Panc1 (cell line): ENCODE results near the gene TNFAIP3. TPM values are rescaled to one million over a fixed set of nuclear protein-coding genes. Genes with fewer than 3 reads are reported as not detected.

ENCODE experiments used
- ATAC-seq: fragments of 200-7000 bp; cut with Tn5 transposase; 2 replicates; pipeline ENCODE4 v1.9.1; 2020; ENCODE audit warnings: mild to moderate bottlenecking, moderate library complexity
- BruUV-seq: library from RNA; stranded (reverse); fragments of 400-500 nt; replicated peaks from 2 replicates; lab custom pipeline; 2021; lab: Mats Ljungman, UMichigan
- CTCF ChIA-PET: fragments of 300-600 bp; sonication (Branson Sonifier 250); formaldehyde crosslinking; loops from one replicate; lab custom pipeline; 2022; ENCODE audit warnings: antibody characterized with exemption; lab: Charles Lee
- POLR2A ChIA-PET: fragments of 300-600 bp; sonication (Branson Sonifier 250); formaldehyde crosslinking; loops from one replicate; lab custom pipeline; 2022; ENCODE audit warnings: antibody characterized with exemption; lab: Charles Lee
- DNase-seq: peaks from one replicate; pipeline ENCODE4 v3.0.0-alpha.2; 2010; ENCODE audit warnings: low read depth, low spot score
- H3K27ac ChIP-seq: 2 replicates; pipeline ENCODE4 v1.5.1; 2011; ENCODE audit warnings: mild to moderate bottlenecking, low read length, inconsistent platforms
- H3K27me3 ChIP-seq: fragments of 200-500 bp; sonication (Bioruptor generic); 2 replicates; pipeline ENCODE4 v1.6.0; 2014; ENCODE audit warnings: low read length, inconsistent platforms; ENCODE audit not compliant: control insufficient read depth, insufficient read depth
- H3K36me3 ChIP-seq: fragments of 200-500 bp; sonication (Bioruptor generic); 2 replicates; pipeline ENCODE4 v1.5.1; 2014; ENCODE audit warnings: inconsistent platforms, mild to moderate bottlenecking, low read length, moderate library complexity; ENCODE audit not compliant: control insufficient read depth, insufficient read depth
- H3K4me1 ChIP-seq: 2 replicates; pipeline ENCODE4 v1.5.1; 2011; ENCODE audit warnings: inconsistent platforms, mild to moderate bottlenecking, low read length, moderate library complexity; ENCODE audit not compliant: control insufficient read depth, insufficient read depth
- H3K4me3 ChIP-seq, 2 experiments: 2 replicates each; pipeline ENCODE4 v1.5.1; 2011 to 2012; ENCODE audit warnings: low read depth in 2 of 2, low read length in 2 of 2, mild to moderate bottlenecking in 2 of 2, inconsistent platforms in 1 of 2, moderate library complexity in 1 of 2
- H3K9me3 ChIP-seq: fragments of 200-500 bp; sonication (Bioruptor generic); 2 replicates; pipeline ENCODE4 v1.5.1; 2014; ENCODE audit warnings: low read depth, mild to moderate bottlenecking, inconsistent platforms, low read length, moderate library complexity; ENCODE audit not compliant: control insufficient read depth, insufficient read depth
- POLR2AphosphoS5 ChIP-seq: IDR thresholded peaks from 2 replicates; pipeline ENCODE4 v1.6.1; 2012; ENCODE audit warnings: mild to moderate bottlenecking, low read depth, low read length, moderate library complexity
- SIN3A ChIP-seq: IDR thresholded peaks from 2 replicates; pipeline ENCODE4 v1.6.1; 2012; ENCODE audit warnings: low read depth, mild to moderate bottlenecking, low read length, moderate library complexity, borderline replicate concordance; ENCODE audit not compliant: insufficient read depth
- TCF7L2 ChIP-seq: IDR thresholded peaks from 2 replicates; pipeline ENCODE4 v1.6.1; 2011; ENCODE audit warnings: mild to moderate bottlenecking, low read depth, low read length, inconsistent platforms
- in situ Hi-C: cut with HindIII; loops from 2 replicates; pipeline ENCODE4 v1.10.0; 2016; ENCODE audit warnings: low sequenced_read_pairs, low pct_unique_long_range_greater_than_20kb
- intact Hi-C: fragments of 100-400 bp; cut with micrococcal nuclease; formaldehyde crosslinking; loops from one replicate; pipeline ENCODE4 v1.10.0; 2022; ENCODE audit not compliant: unreplicated experiment
- total RNA-seq: library from RNA; stranded (reverse); gene quantifications from one replicate; pipeline ENCODE4 v1.2.1, GENCODE V29; 2021; ENCODE audit not compliant: unreplicated experiment
- TF ChIP-seq, protein P1 (sequence below): fragments of 450-650 bp; IDR thresholded peaks from 2 replicates; pipeline ENCODE4 v1.5.1; 2017; ENCODE audit warnings: mild to moderate bottlenecking
- TF ChIP-seq, protein P2 (sequence below), 2 experiments: IDR thresholded peaks; 2 replicates each; pipeline ENCODE4 v1.6.1; 2011 to 2012; ENCODE audit warnings: low read depth in 2 of 2, control low read depth in 1 of 2, low read length in 1 of 2, mild to moderate bottlenecking in 1 of 2, moderate library complexity in 1 of 2; ENCODE audit not compliant: insufficient read depth in 1 of 2

Gene TNFAIP3
- total RNA-seq, 1 experiment from 2014 or later: 15.0 TPM

DNA sequence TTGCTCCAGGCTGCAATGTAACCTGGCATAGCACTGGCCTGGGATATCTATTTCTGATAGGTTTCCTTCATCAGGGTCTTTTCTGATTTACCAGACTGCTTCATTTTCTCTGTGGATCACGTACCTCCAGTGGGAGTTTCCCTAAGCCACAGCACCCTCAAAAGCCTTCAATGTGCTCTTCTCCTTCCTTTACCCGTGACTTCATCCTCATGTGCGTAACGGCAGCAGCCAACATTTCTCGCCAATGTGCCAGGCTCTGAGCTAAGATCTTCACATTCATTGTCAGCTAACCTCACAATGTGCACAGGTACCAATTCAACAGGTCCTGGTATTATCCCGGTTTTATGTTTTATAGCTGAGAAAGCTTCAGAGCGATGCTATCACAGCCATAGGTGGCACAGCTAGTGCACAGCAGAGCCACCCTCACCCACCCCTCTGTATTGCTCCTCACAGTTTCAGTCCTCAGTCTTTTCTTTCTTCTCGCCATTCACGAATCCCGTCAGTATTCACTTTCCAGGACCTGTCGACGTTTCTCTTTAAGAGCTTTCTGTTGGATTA lies 58.2 kb downstream of the TNFAIP3 start:
- ATAC-seq: no peak
- no peak for DNase-seq
- Histone ChIP-seq H3K27ac (no peak overlapping the region), H3K36me3 (no peaks in the 10 kb centered on the region; the same call in 1 of the 2 replicates), H3K4me3 (no peak overlapping the region), H3K27me3 (no peaks in the 10 kb centered on the region), H3K4me1 (no peaks in the 10 kb centered on the region), H3K9me3 (no peaks in the 10 kb centered on the region)
- ChIA-PET CTCF (no interaction called here), POLR2A (interaction anchor here (0.7 kb wide), 1 partner anchor 31 kb away, joined by 4 read pairs; no protein-coding TSS in a partner anchor)
- in situ Hi-C loops (no loop called here), intact Hi-C loops (no loop called here)
- no peak for TF ChIP-seq SIN3A
- no peak for TF ChIP-seq POLR2AphosphoS5
- TF ChIP-seq, protein P1, sequence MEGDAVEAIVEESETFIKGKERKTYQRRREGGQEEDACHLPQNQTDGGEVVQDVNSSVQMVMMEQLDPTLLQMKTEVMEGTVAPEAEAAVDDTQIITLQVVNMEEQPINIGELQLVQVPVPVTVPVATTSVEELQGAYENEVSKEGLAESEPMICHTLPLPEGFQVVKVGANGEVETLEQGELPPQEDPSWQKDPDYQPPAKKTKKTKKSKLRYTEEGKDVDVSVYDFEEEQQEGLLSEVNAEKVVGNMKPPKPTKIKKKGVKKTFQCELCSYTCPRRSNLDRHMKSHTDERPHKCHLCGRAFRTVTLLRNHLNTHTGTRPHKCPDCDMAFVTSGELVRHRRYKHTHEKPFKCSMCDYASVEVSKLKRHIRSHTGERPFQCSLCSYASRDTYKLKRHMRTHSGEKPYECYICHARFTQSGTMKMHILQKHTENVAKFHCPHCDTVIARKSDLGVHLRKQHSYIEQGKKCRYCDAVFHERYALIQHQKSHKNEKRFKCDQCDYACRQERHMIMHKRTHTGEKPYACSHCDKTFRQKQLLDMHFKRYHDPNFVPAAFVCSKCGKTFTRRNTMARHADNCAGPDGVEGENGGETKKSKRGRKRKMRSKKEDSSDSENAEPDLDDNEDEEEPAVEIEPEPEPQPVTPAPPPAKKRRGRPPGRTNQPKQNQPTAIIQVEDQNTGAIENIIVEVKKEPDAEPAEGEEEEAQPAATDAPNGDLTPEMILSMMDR: no peak
- TF ChIP-seq, protein P2, sequence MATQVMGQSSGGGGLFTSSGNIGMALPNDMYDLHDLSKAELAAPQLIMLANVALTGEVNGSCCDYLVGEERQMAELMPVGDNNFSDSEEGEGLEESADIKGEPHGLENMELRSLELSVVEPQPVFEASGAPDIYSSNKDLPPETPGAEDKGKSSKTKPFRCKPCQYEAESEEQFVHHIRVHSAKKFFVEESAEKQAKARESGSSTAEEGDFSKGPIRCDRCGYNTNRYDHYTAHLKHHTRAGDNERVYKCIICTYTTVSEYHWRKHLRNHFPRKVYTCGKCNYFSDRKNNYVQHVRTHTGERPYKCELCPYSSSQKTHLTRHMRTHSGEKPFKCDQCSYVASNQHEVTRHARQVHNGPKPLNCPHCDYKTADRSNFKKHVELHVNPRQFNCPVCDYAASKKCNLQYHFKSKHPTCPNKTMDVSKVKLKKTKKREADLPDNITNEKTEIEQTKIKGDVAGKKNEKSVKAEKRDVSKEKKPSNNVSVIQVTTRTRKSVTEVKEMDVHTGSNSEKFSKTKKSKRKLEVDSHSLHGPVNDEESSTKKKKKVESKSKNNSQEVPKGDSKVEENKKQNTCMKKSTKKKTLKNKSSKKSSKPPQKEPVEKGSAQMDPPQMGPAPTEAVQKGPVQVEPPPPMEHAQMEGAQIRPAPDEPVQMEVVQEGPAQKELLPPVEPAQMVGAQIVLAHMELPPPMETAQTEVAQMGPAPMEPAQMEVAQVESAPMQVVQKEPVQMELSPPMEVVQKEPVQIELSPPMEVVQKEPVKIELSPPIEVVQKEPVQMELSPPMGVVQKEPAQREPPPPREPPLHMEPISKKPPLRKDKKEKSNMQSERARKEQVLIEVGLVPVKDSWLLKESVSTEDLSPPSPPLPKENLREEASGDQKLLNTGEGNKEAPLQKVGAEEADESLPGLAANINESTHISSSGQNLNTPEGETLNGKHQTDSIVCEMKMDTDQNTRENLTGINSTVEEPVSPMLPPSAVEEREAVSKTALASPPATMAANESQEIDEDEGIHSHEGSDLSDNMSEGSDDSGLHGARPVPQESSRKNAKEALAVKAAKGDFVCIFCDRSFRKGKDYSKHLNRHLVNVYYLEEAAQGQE (IDR thresholded peaks at IDR 0.05; ENCODE audit: insufficient read depth in 1 of 2, low read depth in 2 of 2, low read length in 1 of 2): no peak
- no peak for TF ChIP-seq TCF7L2
- BruUV-seq: no TSS peak

DNA sequence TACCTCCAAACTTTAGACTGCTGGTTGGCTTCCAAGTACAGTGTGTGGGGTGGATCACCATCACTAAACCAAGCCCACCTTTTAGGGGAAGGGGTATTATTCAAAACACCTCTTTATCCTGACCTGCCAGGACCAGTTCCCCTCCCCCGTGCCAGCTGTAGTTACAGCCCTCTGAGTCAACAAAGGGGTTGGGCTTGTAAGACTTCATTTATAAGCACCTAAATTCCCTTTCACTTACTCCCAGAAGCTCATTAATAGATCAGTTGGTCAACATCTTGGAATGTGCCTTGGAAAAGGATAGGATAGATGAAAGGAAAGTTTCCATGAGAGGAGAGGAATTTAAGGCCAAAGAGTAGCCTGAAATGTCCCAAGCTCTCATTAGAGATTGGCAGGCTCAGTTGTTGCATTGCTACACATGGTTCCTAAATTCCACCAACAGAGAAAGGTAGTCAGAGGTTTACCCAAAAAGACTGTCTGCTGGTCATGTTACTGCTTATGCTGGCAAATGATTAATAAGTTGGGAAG lies 59.2 kb downstream of the TNFAIP3 start:
- ATAC-seq: no peak
- no peak for DNase-seq
- CTCF ChIA-PET: no interaction called here
- BruUV-seq: no TSS peak
- POLR2A ChIA-PET: no interaction called here
- Histone ChIP-seq H3K36me3 (no peaks in the 10 kb centered on the region; the same call in 1 of the 2 replicates), H3K27me3 (no peaks in the 10 kb centered on the region), H3K27ac (no peak overlapping the region), H3K4me3 (no peak overlapping the region), H3K9me3 (no peaks in the 10 kb centered on the region), H3K4me1 (no peaks in the 10 kb centered on the region)
- in situ Hi-C loops (no loop called here), intact Hi-C loops (no loop called here)
- TF ChIP-seq, protein P2 (IDR thresholded peaks at IDR 0.05; ENCODE audit: insufficient read depth in 1 of 2, low read depth in 2 of 2, low read length in 1 of 2): no peak
- TF ChIP-seq SIN3A: no peak
- TF ChIP-seq, protein P1: no peak
- no peak for TF ChIP-seq TCF7L2
- TF ChIP-seq POLR2AphosphoS5: no peak
